ENCODE measurements around the gene RBM18.

DNA sequence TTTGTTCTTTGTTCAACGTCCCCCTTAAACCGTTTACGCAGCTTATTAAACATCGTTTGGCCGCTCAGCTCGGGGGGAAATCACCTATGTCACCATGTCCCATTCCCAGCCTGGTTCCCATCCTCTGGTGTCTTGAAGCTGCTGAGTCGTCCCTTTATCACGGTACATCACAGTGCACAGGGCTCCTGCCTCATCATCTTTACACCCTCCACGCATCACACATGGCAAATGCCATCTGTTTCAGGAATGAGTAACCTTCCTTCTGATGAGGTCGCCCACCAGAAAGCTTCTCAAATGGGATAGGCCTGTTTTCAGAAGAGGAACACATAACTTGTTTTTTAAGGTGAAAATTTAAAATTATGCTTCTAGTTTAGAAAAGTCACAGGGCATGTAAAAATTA is 28.0 kb downstream of the RBM18 start:
- TF ChIP-seq, protein P1, sequence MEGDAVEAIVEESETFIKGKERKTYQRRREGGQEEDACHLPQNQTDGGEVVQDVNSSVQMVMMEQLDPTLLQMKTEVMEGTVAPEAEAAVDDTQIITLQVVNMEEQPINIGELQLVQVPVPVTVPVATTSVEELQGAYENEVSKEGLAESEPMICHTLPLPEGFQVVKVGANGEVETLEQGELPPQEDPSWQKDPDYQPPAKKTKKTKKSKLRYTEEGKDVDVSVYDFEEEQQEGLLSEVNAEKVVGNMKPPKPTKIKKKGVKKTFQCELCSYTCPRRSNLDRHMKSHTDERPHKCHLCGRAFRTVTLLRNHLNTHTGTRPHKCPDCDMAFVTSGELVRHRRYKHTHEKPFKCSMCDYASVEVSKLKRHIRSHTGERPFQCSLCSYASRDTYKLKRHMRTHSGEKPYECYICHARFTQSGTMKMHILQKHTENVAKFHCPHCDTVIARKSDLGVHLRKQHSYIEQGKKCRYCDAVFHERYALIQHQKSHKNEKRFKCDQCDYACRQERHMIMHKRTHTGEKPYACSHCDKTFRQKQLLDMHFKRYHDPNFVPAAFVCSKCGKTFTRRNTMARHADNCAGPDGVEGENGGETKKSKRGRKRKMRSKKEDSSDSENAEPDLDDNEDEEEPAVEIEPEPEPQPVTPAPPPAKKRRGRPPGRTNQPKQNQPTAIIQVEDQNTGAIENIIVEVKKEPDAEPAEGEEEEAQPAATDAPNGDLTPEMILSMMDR (IDR thresholded peaks at IDR 0.05) = no peak
- TF ChIP-seq POLR2A (IDR thresholded peaks at IDR 0.05) = no peak
- no peak for TF ChIP-seq EP300 (IDR thresholded peaks at IDR 0.05)
